ENCODE data around the gene GPR161.

GPR161 gene

DNA sequence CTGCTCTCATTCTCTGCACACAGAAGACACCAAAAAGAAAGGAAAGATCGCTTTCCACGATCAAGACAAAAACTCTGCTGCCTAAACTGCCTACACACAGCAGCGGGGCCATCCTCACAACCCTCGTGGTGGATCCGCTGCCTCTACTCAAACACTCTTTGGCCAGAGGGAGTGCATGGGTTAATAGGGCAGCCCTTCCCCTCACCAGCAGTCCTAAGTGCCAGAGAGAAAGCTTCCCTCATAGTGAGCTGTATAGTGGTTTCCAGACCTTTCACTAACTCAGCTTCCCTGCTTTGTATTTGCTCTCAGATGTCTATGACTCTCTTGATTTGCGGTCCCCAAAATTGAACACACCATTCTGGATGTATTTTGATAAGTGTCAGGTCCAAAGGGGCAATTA is 30.9 kb downstream of the GPR161 start:
- Histone ChIP-seq H3K4me1 (ENCODE audit: control insufficient read depth, insufficient read depth, low read length) (peaks cover 6% of the 10 kb centered on the region; the same call in 1 of the 2 replicates), H3K9me3 (ENCODE audit: control insufficient read depth, insufficient read depth, low read depth, low read length) (no peaks in the 10 kb centered on the region), H3K9ac (ENCODE audit: low read length) (no peak overlapping the region), H3K4me3 (ENCODE audit: low read depth, low read length) (no peak overlapping the region), H3K27ac (ENCODE audit: low read depth, low read length) (no peak overlapping the region), H3K36me3 (ENCODE audit: control insufficient read depth, insufficient read depth, low read length) (peaks cover 6% of the 10 kb centered on the region), H3K27me3 (ENCODE audit: control insufficient read depth, insufficient read depth, low read length) (no peaks in the 10 kb centered on the region)

GRCh38 chr1:168104535-168104934 is 32.2 kb downstream of the GPR161 start:
- Histone ChIP-seq H3K27ac (ENCODE audit: low read depth, low read length) (no peak overlapping the region), H3K36me3 (ENCODE audit: control insufficient read depth, insufficient read depth, low read length) (peaks cover 7% of the 10 kb centered on the region), H3K9ac (ENCODE audit: low read length) (no peak overlapping the region), H3K4me3 (ENCODE audit: low read depth, low read length) (no peak overlapping the region), H3K4me1 (ENCODE audit: control insufficient read depth, insufficient read depth, low read length) (peaks cover 6% of the 10 kb centered on the region; the same call in 1 of the 2 replicates), H3K9me3 (ENCODE audit: control insufficient read depth, insufficient read depth, low read depth, low read length) (no peaks in the 10 kb centered on the region), H3K27me3 (ENCODE audit: control insufficient read depth, insufficient read depth, low read length) (no peaks in the 10 kb centered on the region)

DNA sequence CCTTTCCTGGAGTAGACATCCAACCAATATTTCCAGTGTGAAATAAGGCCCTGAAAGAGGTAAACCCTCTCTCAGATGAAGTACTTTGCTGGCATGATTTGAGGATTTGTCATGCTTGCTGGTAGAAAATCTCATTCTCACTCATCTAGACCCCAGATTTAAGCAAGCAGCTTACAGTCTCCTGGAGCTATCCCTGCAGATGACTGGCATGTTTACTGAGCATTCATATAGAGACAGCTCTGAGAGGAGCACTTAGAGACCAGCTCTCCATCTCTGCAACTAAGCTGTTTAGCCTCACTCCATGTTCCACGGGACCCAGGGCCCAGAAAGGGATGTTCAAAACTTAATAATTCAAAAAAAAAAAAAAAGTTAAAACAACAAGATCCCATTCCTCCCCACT is 34.2 kb downstream of the GPR161 start:
- Histone ChIP-seq H3K9ac (ENCODE audit: low read length) (no peak overlapping the region), H3K9me3 (ENCODE audit: control insufficient read depth, insufficient read depth, low read depth, low read length) (no peaks in the 10 kb centered on the region), H3K4me3 (ENCODE audit: low read depth, low read length) (no peak overlapping the region)

DNA sequence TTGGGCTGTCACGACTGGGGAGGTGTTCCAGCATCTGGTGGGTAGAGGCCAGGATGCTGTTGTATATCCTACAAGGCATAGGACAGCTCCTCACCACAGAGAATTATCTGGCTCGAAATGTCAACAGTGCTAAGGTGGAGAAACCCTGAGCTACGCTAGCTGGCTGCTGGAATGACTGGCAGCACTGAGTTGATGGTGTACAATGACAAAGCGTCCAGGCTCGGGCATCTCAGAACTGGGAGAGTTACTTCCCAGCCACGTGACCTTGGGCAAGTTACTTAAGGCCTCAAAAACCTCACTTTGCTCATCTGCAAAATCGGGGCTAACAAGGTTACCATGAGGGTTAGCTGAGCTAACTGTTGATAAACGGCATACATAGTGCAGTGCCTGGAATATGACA is 35.4 kb downstream of the GPR161 start:
- Histone ChIP-seq H3K36me3 (ENCODE audit: control insufficient read depth, insufficient read depth, low read length) (peaks cover 19% of the 10 kb centered on the region), H3K27me3 (ENCODE audit: control insufficient read depth, insufficient read depth, low read length) (no peaks in the 10 kb centered on the region), H3K9ac (ENCODE audit: low read length) (no peak overlapping the region), H3K9me3 (ENCODE audit: control insufficient read depth, insufficient read depth, low read depth, low read length) (no peaks in the 10 kb centered on the region), H3K27ac (ENCODE audit: low read depth, low read length) (no peak overlapping the region), H3K4me3 (ENCODE audit: low read depth, low read length) (no peak overlapping the region), H3K4me1 (ENCODE audit: control insufficient read depth, insufficient read depth, low read length) (peaks cover 5% of the 10 kb centered on the region; the same call in 1 of the 2 replicates)

More for the DNA sequence above, 34.2 kb downstream of the GPR161 start:
- Histone ChIP-seq H3K27me3 (ENCODE audit: control insufficient read depth, insufficient read depth, low read length) (no peaks in the 10 kb centered on the region), H3K27ac (ENCODE audit: low read depth, low read length) (no peak overlapping the region), H3K4me1 (ENCODE audit: control insufficient read depth, insufficient read depth, low read length) (peaks cover 6% of the 10 kb centered on the region; the same call in 1 of the 2 replicates), H3K36me3 (ENCODE audit: control insufficient read depth, insufficient read depth, low read length) (peaks cover 14% of the 10 kb centered on the region)

DNA sequence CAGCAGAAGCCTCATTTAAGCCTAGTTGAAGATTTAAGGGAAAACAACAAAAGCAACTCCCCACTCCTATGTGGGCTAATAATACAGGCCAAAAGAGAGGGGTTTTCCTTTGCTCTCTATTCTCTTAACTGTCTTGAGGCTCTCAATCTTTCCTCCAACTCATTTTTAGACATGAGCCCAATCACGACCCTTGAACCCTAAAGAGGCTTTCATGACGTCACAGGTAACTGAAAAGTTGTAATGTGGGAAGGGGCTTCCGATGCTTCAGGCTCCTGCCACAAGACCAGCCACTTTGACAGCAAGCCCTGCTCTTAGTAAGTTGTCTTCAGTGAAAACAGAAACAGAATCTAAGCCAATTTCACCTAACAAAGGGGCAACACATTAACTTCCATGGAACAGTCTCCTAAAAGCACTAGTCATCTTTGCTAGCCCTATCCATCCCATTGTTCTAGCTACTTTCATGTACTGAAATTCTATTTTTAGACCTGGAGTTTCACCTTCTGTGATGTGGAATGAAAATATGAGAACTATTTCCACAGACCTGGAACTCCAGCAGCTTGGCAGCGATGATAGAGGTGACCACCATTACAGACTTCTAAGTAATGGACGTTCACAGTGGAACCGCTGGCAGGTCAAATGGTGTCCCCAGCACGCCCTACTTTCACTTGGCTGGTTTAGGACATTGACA is 36.3 kb downstream of the GPR161 start:
- H3K27me3 ChIP-seq (ENCODE audit: control insufficient read depth, insufficient read depth, low read length): no peaks in the 10 kb centered on the region
- no peaks in the 10 kb centered on the region for H3K4me1 ChIP-seq (ENCODE audit: control insufficient read depth, insufficient read depth, low read length)
- H3K36me3 ChIP-seq (ENCODE audit: control insufficient read depth, insufficient read depth, low read length): peaks cover 22% of the 10 kb centered on the region
- H3K9me3 ChIP-seq (ENCODE audit: control insufficient read depth, insufficient read depth, low read depth, low read length): no peaks in the 10 kb centered on the region
- no peak overlapping the region for H3K9ac ChIP-seq (ENCODE audit: low read length)
- no peak overlapping the region for H3K27ac ChIP-seq (ENCODE audit: low read depth, low read length)
- H3K4me3 ChIP-seq (ENCODE audit: low read depth, low read length): no peak overlapping the region

- Histone ChIP-seq H3K4me3 (ENCODE audit: low read depth, low read length) (no peak overlapping the region), H3K9me3 (ENCODE audit: control insufficient read depth, insufficient read depth, low read depth, low read length) (no peaks in the 10 kb centered on the region), H3K9ac (ENCODE audit: low read length) (no peak overlapping the region), H3K4me1 (ENCODE audit: control insufficient read depth, insufficient read depth, low read length) (no peaks in the 10 kb centered on the region), H3K36me3 (ENCODE audit: control insufficient read depth, insufficient read depth, low read length) (peaks cover 18% of the 10 kb centered on the region), H3K27me3 (ENCODE audit: control insufficient read depth, insufficient read depth, low read length) (no peaks in the 10 kb centered on the region), H3K27ac (ENCODE audit: low read depth, low read length) (no peak overlapping the region)
These were observed 37.4 kb downstream of the GPR161 start for GRCh38 chr1:168099337-168099801.

GRCh38 chr1:168098534-168099320 is 38.0 kb downstream of the GPR161 start:
- Histone ChIP-seq H3K27me3 (ENCODE audit: control insufficient read depth, insufficient read depth, low read length) (no peaks in the 10 kb centered on the region), H3K27ac (ENCODE audit: low read depth, low read length) (no peak overlapping the region), H3K9me3 (ENCODE audit: control insufficient read depth, insufficient read depth, low read depth, low read length) (no peaks in the 10 kb centered on the region), H3K4me3 (ENCODE audit: low read depth, low read length) (no peak overlapping the region), H3K4me1 (ENCODE audit: control insufficient read depth, insufficient read depth, low read length) (no peaks in the 10 kb centered on the region), H3K9ac (ENCODE audit: low read length) (no peak overlapping the region), H3K36me3 (ENCODE audit: control insufficient read depth, insufficient read depth, low read length) (peaks cover 16% of the 10 kb centered on the region; the same call in 1 of the 2 replicates)

GRCh38 chr1:168097921-168098528 is 38.7 kb downstream of the GPR161 start:
- Histone ChIP-seq H3K36me3 (ENCODE audit: control insufficient read depth, insufficient read depth, low read length) (peaks cover 16% of the 10 kb centered on the region; the same call in 1 of the 2 replicates), H3K4me3 (ENCODE audit: low read depth, low read length) (no peak overlapping the region), H3K27ac (ENCODE audit: low read depth, low read length) (no peak overlapping the region), H3K27me3 (ENCODE audit: control insufficient read depth, insufficient read depth, low read length) (no peaks in the 10 kb centered on the region), H3K4me1 (ENCODE audit: control insufficient read depth, insufficient read depth, low read length) (no peaks in the 10 kb centered on the region), H3K9me3 (ENCODE audit: control insufficient read depth, insufficient read depth, low read depth, low read length) (no peaks in the 10 kb centered on the region), H3K9ac (ENCODE audit: low read length) (no peak overlapping the region)

- Histone ChIP-seq H3K4me3 (ENCODE audit: low read depth, low read length) (no peak overlapping the region), H3K9me3 (ENCODE audit: control insufficient read depth, insufficient read depth, low read depth, low read length) (no peaks in the 10 kb centered on the region), H3K27me3 (ENCODE audit: control insufficient read depth, insufficient read depth, low read length) (no peaks in the 10 kb centered on the region), H3K4me1 (ENCODE audit: control insufficient read depth, insufficient read depth, low read length) (peaks cover 12% of the 10 kb centered on the region; the same call in 1 of the 2 replicates), H3K27ac (ENCODE audit: low read depth, low read length) (no peak overlapping the region), H3K36me3 (ENCODE audit: control insufficient read depth, insufficient read depth, low read length) (peaks cover 16% of the 10 kb centered on the region; the same call in 1 of the 2 replicates), H3K9ac (ENCODE audit: low read length) (no peak overlapping the region)
These were observed 40.2 kb downstream of the GPR161 start for GRCh38 chr1:168096296-168097165.

GRCh38 chr1:168095476-168095875 is 41.3 kb downstream of the GPR161 start:
- no peak overlapping the region for H3K4me3 ChIP-seq (ENCODE audit: low read depth, low read length)
- H3K9me3 ChIP-seq (ENCODE audit: control insufficient read depth, insufficient read depth, low read depth, low read length): no peaks in the 10 kb centered on the region
- no peak overlapping the region for H3K9ac ChIP-seq (ENCODE audit: low read length)
- peaks cover 12% of the 10 kb centered on the region; the same call in 1 of the 2 replicates for H3K4me1 ChIP-seq (ENCODE audit: control insufficient read depth, insufficient read depth, low read length)
- no peak overlapping the region for H3K27ac ChIP-seq (ENCODE audit: low read depth, low read length)
- H3K36me3 ChIP-seq (ENCODE audit: control insufficient read depth, insufficient read depth, low read length): peaks cover 16% of the 10 kb centered on the region; the same call in 1 of the 2 replicates
- H3K27me3 ChIP-seq (ENCODE audit: control insufficient read depth, insufficient read depth, low read length): no peaks in the 10 kb centered on the region
